ENCODE measurements around the gene SERINC4.

Gene SERINC4

GRCh38 chr15:43796566-43796965 lies 3.5 kb downstream of the SERINC4 start:
- no peak for DNase-seq (ENCODE audit: low read depth in 2 of 2)

GRCh38 chr15:43795997-43796396 lies 4.0 kb downstream of the SERINC4 start:
- DNase-seq (ENCODE audit: low read depth in 2 of 2) = no peak

GRCh38 chr15:43795197-43795596 lies 4.8 kb downstream of the SERINC4 start:
- no peak for DNase-seq (ENCODE audit: low read depth in 2 of 2)

DNA sequence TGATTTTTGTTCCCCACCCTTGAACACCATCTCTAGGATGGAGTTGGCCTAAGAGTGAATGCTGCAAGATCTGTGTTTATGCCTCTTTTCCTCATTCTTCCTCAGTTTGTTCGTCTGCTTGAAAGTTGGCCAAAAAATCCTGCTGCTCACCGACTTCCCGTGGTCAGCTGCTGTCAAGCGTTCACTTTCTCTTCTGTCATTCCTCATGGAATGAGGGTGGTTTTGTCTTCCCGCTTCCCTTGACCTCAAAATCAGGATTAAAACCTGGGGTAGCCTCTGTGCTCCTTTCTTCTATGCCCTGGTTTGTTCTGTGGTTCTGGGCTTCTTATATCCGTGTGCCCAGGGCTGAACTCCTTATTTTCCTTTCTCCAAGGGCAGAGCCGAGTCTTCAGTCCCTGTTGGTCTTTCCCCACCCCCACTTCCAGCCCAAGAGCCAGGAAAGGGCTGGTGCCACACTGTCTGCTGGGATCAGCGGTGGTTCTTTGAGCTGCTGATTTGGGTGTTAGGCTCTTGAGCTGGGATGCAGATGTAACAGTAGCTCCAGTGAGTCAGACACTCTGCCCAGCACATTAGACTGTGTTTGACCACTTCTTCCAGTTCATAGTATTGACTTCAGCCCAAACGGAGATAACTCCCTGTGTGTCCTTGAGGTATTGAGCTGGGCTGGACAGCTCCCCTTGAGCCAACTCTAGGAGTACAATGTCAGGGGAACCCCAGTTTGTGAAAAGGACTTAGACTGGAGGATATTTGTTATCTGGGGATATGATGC lies 5.6 kb downstream of the SERINC4 start:
- no peak for DNase-seq (ENCODE audit: low read depth in 2 of 2)

DNA sequence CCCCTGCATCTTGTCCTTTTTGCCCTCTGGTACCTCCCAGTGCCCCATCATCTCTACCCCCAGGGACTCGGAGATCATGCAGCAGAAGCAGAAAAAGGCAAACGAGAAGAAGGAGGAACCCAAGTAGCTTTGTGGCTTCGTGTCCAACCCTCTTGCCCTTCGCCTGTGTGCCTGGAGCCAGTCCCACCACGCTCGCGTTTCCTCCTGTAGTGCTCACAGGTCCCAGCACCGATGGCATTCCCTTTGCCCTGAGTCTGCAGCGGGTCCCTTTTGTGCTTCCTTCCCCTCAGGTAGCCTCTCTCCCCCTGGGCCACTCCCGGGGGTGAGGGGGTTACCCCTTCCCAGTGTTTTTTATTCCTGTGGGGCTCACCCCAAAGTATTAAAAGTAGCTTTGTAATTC lies 6.4 kb downstream of the SERINC4 start:
- no peak for DNase-seq (ENCODE audit: low read depth in 2 of 2)

GRCh38 chr15:43792761-43793476 lies 7.1 kb downstream of the SERINC4 start:
- no peak for DNase-seq (ENCODE audit: low read depth in 2 of 2)

DNA sequence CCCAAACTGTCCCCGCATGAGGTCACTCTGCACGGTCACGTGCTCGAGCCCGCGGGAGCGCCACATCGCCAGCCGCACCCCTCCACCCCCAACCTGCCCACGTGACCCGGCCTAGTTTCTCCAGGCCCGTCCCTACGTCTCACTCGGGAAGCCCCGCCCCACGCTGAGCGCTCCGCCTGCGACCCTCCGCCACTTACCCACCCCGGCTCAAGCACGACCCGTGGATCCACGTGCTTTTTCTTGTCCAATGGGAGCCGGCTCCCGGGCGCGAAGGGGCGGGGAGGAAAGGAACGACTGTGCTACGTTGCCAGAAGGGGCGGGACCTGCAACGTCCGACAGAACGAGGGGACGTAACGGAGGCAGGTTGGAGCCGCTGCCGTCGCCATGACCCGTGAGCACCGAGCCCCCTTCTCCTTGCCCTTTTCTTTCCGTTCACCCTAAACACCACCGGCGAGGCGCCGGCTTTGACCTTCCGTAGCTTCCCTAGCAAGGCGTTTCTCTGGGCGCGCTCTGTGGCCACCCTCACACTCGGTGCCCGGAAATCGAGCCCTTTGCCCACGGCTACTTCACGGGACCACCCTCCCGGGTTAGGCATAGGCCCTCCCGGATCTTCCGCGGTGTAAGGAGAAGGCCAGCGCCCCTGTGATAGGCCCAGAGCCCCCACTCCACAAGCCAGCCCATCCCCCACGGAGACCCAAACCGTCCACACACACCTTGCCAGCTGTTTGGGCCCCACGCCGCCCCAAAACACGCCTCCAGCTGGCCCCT lies 7.8 kb downstream of the SERINC4 start, which contains the start of gene SERF2:
SERF2 (plus strand) TSS at position 328 of the 768 bp plus-strand sequence; CDS start at position 385, 57 bp downstream.
- peak; percentile 98 to 99 for DNase-seq (ENCODE audit: low read depth in 2 of 2)

GRCh38 chr15:43789409-43789808 lies 10.6 kb downstream of the SERINC4 start:
- DNase-seq (ENCODE audit: low read depth in 2 of 2) = no peak

DNA sequence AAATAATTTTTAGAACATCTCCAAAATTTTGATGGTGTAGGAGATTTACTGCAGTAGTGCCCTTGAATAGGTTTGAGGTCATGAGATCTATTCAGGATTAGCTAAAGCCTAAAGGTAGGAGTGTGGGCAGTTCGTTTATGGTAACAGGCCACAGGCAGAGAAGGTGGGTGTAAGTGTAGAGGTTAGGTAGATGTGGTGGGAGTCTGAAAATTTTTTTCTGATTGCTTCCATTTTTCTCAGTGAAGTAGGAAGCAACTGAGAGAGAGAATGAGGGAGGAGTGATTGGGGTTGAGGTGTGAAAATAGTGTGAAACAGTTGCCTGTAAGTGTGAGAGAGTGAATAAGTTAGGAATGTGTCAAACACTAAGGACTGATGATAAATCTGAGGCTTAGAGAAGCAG lies 21.0 kb downstream of the SERINC4 start:
- DNase-seq (ENCODE audit: low read depth in 2 of 2) = no peak

GRCh38 chr15:43777267-43777914 lies 22.6 kb downstream of the SERINC4 start:
- peak; percentile 37 to 64 for DNase-seq (ENCODE audit: low read depth in 2 of 2)

DNA sequence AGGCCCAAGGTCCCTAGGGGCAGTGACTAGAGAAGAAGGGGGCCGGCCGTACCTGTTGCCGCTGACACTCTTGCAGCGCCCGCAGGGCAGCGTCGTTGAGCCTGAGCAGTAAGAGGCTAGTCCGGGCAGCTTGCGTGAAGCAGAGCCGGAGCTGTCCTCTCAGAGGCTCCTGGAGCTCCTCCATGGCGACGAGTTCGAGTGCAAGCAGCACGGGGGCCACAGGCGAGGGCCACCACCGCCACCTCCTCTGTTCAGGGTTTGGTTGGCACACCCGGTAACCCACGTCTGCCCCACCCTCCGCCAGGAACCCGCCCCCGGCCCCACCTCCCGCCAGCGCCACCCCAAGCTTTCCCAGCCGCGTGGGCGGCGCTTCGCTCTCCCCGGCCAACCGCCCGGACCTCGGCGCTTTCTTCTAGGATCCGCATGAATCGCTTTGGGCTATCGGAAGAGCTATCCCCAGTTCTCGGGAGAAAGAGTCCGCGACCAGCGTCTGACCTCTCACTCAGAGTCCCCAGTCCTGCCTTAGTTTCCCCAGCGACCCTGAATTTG lies 23.2 kb downstream of the SERINC4 start, which contains the start of gene ELL3:
ELL3 (minus strand) TSS at position 249 of the 549 bp plus-strand sequence; CDS start at position 184, 65 bp downstream.
- peak; percentile 43 to 47 for DNase-seq (ENCODE audit: low read depth in 2 of 2)

- DNase-seq (ENCODE audit: low read depth in 2 of 2) = no peak
These were observed 23.8 kb downstream of the SERINC4 start for GRCh38 chr15:43776101-43776717.

DNA sequence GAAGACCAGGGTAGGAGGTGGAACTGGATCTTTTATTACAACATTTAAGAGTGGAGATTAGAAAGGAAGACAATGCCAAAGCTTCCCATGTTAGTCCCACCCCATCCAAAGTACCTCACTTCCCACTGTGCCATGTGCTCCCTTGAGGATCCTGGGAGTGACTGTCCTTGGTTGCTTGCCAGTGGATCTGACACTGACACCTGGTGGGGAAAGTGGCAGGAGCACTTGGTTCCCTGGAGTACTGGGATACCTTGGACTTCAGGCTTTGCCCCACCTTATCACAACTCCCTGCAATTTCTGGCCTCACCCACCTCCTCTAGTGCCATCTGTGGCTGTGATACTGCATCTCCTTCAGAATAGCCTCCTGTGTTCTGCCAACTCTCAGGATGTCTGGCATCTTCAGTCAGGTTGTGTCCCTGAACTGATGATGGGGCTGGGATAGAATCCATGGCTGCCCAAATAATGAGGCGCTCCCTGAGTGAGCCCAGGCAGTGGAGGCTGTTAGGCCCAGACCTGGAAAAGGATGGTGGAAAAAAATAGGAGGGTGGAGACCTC lies 24.5 kb downstream of the SERINC4 start:
- DNase-seq (ENCODE audit: low read depth in 2 of 2) = no peak

GRCh38 chr15:43774062-43774461 lies 26.0 kb downstream of the SERINC4 start:
- no peak for DNase-seq (ENCODE audit: low read depth in 2 of 2)

GRCh38 chr15:43772624-43773023 lies 27.4 kb downstream of the SERINC4 start:
- DNase-seq (ENCODE audit: low read depth in 2 of 2) = no peak

GRCh38 chr15:43771816-43772215 lies 28.2 kb downstream of the SERINC4 start:
- no peak for DNase-seq (ENCODE audit: low read depth in 2 of 2)

- DNase-seq (ENCODE audit: low read depth in 2 of 2) = no peak
These were observed 30.3 kb downstream of the SERINC4 start for GRCh38 chr15:43769584-43770228.

GRCh38 chr15:43763819-43764446 lies 36.1 kb downstream of the SERINC4 start:
- DNase-seq (ENCODE audit: low read depth in 2 of 2) = no peak

DNA sequence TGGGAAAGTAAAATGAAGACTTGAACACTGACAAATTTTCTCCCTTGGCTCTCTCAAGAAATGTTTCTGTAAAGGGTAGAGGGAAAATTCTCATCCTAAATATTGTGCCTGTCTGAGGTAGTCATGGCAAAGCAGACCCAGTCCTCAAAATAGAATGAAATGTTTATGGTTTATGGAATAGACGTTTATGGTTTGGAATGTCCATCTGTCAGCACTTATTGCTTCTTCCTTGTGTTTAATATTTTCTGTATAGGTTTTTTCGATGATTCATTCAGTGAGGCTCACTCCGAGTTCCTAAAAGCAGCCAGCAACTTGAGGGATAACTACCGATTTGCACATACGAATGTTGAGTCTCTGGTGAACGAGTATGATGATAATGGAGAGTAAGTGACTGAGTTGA lies 37.2 kb downstream of the SERINC4 start:
- DNase-seq (ENCODE audit: low read depth in 2 of 2) = no peak

DNA sequence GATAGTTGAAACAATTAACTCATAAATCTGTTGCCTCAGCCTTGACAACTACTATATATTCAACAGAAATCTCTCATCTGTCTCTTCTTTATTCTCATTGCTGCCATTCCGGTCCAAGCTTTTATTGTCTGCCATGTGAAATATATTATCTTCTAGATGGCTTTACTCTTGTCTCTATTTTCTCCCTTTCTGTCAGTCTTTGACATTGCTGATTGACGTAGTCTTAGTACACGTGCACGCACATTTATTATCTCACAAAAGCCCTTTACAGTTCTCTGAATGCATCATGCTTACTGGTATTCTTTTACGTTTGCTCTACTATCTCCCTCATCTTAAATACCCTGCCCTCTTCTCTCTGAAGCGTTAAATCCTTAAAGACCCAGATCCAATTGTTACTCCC lies 48.1 kb downstream of the SERINC4 start:
- no peak for DNase-seq (ENCODE audit: low read depth in 2 of 2)
